HepG2 (cell line): ENCODE measurements around the gene P3H3. TPM values are rescaled to one million over a fixed set of nuclear protein-coding genes. Genes with fewer than 3 reads are reported as not detected.

Experiments
- JUN ChIP-seq: sonication (generic); formaldehyde crosslinking; IDR thresholded peaks from 2 replicates; pipeline ENCODE4 v1.4.0; 2020; ENCODE audit warnings: mild to moderate bottlenecking, missing genetic modification reagents
- NFYC ChIP-seq: IDR thresholded peaks from 2 replicates; pipeline ENCODE4 v1.6.1; 2016; ENCODE audit warnings: missing genetic modification reagents, missing compliant biosample characterization
- RORA ChIP-seq: sonication (generic); formaldehyde crosslinking; IDR thresholded peaks from 2 replicates; pipeline ENCODE4 v1.5.0; 2020; ENCODE audit warnings: mild to moderate bottlenecking, missing genetic modification reagents, moderate library complexity
- TBP ChIP-seq: sonication (generic); formaldehyde crosslinking; IDR thresholded peaks from 2 replicates; pipeline ENCODE4 v1.5.0; 2020; ENCODE audit warnings: missing genetic modification reagents
- TBX3 ChIP-seq: fragments of 450-650 bp; IDR thresholded peaks from 2 replicates; pipeline ENCODE4 v1.6.1; 2017; ENCODE audit warnings: antibody characterized with exemption, mild to moderate bottlenecking, inconsistent platforms, borderline replicate concordance
- TCF7 ChIP-seq: sonication (generic); IDR thresholded peaks from 2 replicates; pipeline ENCODE4 v1.6.1; 2016; ENCODE audit warnings: antibody characterized with exemption, low read depth
- ZKSCAN8 ChIP-seq: IDR thresholded peaks from 2 replicates; pipeline ENCODE4 v1.6.1; 2016; ENCODE audit warnings: borderline replicate concordance, missing genetic modification reagents, missing compliant biosample characterization
- ZSCAN22 ChIP-seq: sonication (generic); formaldehyde crosslinking; IDR thresholded peaks from 2 replicates; pipeline ENCODE4 v1.4.0; 2020; ENCODE audit warnings: mild to moderate bottlenecking, missing genetic modification reagents
- polyA plus RNA-seq, 8 experiments: library from polyadenylated mRNA; depleted of rRNA in 3 of 8; stranded (reverse) in 7 of 8; unstranded in 1 of 8; fragments of >200 nt; fragmentation: Illumina TruSeq in 4 of 8; extraction: Trizol in 4 of 8; gene quantifications; 2 replicates each; pipeline versions ENCODE4 v1.2.1 to v1.2.3, GENCODE V29; 2011 to 2016; ENCODE audit warnings: low read depth in 4 of 8, missing spikeins in 1 of 8, mixed read lengths in 1 of 8; ENCODE audit not compliant: insufficient read depth in 1 of 8
- total RNA-seq, 5 experiments: library from RNA; depleted of rRNA; stranded (reverse); fragments of >200 nt; fragmentation: Illumina TruSeq; extraction: Trizol; gene quantifications; 2 replicates each; pipeline ENCODE4 v1.2.3, GENCODE V29; 2016; ENCODE audit warnings: low read depth in 1 of 5
- TF ChIP-seq, protein P1 (sequence below): sonication (generic); formaldehyde crosslinking; IDR thresholded peaks from 2 replicates; pipeline ENCODE4 v1.4.0; 2020; ENCODE audit warnings: mild to moderate bottlenecking, missing genetic modification reagents

The P3H3 gene
- total and polyA plus RNA-seq, 2 of the 13 experiments (the other 11 are each of a cell fraction or from before 2014, with no cell fraction given): 20.1 to 20.5 TPM

DNA sequence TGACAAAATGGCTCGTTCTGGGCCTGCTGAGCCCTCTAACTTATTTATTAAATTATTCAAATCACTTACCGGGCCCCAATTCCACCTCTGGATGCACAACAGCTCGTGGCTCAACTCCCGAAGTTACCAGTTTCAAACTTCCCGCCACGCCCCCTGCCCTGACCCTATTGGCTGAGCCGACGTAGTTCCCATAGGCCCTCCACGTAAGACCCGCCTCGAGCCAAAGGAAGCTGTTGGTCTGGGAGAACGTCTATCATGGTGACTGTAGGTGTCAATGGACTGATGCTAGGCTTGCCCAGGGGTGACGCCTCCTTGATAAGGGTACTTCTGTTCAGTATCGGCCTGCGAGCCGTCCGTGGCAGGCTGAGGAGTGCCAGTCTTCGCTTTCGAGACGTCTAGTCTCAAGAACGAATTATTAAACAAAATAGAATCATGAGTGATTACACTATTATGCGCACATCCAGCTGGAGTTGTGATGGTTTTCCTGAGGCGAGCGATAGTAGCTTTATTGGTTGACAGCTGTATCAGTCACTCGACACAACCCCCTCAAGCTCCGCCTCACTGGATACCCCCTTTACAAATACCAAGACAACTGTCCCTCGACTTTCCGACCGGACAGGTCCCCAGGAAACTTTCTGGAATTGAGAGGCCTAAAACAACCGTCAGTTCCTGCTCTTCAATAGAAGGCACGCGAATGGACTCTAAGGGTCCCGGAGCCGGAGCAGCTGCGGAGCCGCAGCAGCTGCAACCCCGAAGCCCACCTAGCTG, 23.1 kb downstream of the P3H3 start, which contains the start of gene CDCA3 (continued):
- TF ChIP-seq, protein P1, sequence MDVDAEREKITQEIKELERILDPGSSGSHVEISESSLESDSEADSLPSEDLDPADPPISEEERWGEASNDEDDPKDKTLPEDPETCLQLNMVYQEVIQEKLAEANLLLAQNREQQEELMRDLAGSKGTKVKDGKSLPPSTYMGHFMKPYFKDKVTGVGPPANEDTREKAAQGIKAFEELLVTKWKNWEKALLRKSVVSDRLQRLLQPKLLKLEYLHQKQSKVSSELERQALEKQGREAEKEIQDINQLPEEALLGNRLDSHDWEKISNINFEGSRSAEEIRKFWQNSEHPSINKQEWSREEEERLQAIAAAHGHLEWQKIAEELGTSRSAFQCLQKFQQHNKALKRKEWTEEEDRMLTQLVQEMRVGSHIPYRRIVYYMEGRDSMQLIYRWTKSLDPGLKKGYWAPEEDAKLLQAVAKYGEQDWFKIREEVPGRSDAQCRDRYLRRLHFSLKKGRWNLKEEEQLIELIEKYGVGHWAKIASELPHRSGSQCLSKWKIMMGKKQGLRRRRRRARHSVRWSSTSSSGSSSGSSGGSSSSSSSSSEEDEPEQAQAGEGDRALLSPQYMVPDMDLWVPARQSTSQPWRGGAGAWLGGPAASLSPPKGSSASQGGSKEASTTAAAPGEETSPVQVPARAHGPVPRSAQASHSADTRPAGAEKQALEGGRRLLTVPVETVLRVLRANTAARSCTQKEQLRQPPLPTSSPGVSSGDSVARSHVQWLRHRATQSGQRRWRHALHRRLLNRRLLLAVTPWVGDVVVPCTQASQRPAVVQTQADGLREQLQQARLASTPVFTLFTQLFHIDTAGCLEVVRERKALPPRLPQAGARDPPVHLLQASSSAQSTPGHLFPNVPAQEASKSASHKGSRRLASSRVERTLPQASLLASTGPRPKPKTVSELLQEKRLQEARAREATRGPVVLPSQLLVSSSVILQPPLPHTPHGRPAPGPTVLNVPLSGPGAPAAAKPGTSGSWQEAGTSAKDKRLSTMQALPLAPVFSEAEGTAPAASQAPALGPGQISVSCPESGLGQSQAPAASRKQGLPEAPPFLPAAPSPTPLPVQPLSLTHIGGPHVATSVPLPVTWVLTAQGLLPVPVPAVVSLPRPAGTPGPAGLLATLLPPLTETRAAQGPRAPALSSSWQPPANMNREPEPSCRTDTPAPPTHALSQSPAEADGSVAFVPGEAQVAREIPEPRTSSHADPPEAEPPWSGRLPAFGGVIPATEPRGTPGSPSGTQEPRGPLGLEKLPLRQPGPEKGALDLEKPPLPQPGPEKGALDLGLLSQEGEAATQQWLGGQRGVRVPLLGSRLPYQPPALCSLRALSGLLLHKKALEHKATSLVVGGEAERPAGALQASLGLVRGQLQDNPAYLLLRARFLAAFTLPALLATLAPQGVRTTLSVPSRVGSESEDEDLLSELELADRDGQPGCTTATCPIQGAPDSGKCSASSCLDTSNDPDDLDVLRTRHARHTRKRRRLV (CRISPR knock-in tag): no peak
- TF ChIP-seq RORA (CRISPR knock-in tag) (no peak), ZKSCAN8 (CRISPR knock-in tag) (peak; percentile 34; the same call in 1 of the 2 replicates), TBP (CRISPR knock-in tag) (no peak), TBX3 (peak; percentile 62; the same call in 1 of the 2 replicates), TCF7 (no peak), ZSCAN22 (no peak), JUN (CRISPR knock-in tag) (no peak), NFYC (CRISPR knock-in tag) (peak; percentile 99)
